ENCODE results near the gene CDKAL1.

Gene CDKAL1

DNA sequence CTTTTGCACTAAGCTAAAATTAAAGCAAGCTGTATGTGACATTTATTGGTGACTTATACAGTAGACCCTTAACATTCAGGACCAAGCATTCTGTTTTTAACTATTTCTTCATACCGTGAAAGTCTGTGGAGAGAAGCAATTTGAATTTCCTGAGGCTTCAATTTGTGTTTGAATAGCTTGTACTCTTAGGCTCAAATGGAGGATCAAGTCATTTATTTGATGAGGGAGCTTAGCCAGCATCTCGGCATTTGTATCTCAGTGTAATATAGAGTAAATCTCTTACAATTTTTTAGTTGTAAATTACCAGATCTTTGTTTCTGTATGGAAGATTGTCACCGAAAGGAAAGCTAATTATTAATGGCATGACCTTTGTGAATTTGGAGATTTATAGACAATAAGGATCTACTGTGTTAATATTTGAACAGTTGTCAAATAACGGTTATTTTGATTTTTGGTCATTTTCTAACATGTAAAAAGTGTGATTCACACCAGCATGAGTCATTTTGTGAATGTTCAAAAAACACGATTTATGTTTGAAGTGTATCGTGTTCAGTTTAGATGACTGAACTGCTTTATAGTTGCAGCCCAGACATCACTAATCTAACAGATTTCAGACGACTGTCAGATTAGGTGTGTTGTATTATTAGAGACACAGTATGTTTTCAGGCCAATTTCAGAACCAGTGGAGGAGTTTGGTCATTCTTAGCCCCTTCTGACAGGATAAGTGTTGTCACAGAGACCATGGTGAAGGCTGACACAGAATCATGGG, 332.9 kb downstream of the CDKAL1 start:
- H3K36me3 ChIP-seq (ENCODE audit: control insufficient read depth, insufficient read depth, low read length): no peaks in the 10 kb centered on the region
- no peak overlapping the region for H2BK120ac ChIP-seq (ENCODE audit: low read depth, low read length)
- peak overlapping the region; percentile 65 for H4K8ac ChIP-seq (ENCODE audit: low read depth, low read length)
- H4K5ac ChIP-seq (ENCODE audit: low read length): no peak overlapping the region
- H2BK15ac ChIP-seq (replicated peaks; ENCODE audit: low read depth): no peak overlapping the region
- H3K4ac ChIP-seq (ENCODE audit: low read depth, low read length): no peak overlapping the region
- H3K23ac ChIP-seq (ENCODE audit: low read length): no peak overlapping the region
- H3K18ac ChIP-seq (ENCODE audit: low read length): no peak overlapping the region
- peaks cover 6% of the 10 kb centered on the region for H3K4me1 ChIP-seq (ENCODE audit: control insufficient read depth, low read depth, low read length)
- no peaks in the 10 kb centered on the region for H3K27me3 ChIP-seq (ENCODE audit: insufficient read depth, low read length, poor library complexity)
- no peak overlapping the region for H3K4me2 ChIP-seq (ENCODE audit: low read length)
- no peaks in the 10 kb centered on the region for H3K79me2 ChIP-seq (ENCODE audit: control insufficient read depth, insufficient read depth, low read length)
- H2BK5ac ChIP-seq (ENCODE audit: low read length): no peak overlapping the region
- no peak for DNase-seq
- H3K79me1 ChIP-seq (ENCODE audit: low read length): no peaks in the 10 kb centered on the region
- H3K27ac ChIP-seq (ENCODE audit: low read depth, low read length): no peak overlapping the region
- no peak overlapping the region for H2AK5ac ChIP-seq (ENCODE audit: low read length)
- H3K4me3 ChIP-seq (ENCODE audit: low read length): no peak overlapping the region
- WGBS (ENCODE audit: extremely low coverage, insufficient coverage, low lambda C conversion rate): no CpG with 5 or more reads among the region's 7 CpGs
- no peak overlapping the region for H3K9ac ChIP-seq (ENCODE audit: low read length)
- no peak overlapping the region for H3K56ac ChIP-seq (ENCODE audit: low read length)

DNA sequence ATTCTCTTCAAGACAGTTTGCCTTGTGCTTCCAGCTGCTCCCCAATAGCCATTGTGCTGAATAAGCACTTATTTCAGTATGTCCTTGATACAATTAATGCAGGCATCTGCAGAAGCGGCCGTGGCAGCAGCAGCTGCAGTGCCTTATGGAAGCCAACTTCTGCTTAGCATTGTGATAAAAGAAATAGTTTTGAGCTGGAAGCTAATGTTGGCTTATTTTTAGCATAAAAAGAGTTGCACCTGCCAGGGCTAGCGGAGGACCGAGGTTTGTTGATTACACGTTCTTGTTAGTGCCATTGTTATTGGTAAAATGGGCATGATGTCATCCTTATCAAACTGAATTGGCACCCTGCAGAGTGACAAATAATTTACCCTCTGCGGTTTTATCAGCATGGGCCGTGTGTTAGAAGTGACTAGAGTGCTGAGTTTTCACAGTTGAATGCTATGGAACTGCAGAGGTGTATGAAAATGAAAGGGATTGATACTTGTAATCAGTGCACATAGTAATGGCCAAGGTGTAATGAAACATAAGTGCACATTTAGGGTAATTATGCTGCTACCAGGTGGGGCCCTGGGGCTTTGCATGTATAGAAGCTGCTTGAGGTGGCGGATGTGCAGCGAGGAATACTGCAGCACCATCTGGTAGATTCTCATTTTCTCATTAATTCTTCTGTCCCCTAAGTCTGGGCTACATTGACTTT, 334.3 kb downstream of the CDKAL1 start:
- Histone ChIP-seq H3K4me1 (ENCODE audit: control insufficient read depth, low read depth, low read length) (peaks cover 6% of the 10 kb centered on the region), H3K27ac (ENCODE audit: low read depth, low read length) (no peak overlapping the region)

DNA sequence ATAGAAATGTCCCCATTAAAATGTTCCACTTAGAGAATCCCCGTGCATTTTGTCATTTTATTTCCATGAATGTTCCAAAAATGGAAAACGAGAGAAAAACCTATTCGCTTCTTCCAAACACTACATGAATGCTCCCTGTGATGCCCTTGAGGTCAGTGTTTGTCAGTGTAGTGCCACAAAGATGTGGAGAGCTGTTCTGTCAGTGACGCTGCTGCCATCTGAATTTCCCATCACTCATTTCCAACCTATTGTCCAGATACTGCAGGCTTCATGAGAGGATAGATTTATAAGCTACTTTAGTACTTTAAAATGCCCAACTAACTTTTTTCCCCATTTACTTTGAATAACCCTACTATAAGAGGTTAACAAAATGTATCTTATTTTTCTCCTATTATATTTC, 335.8 kb downstream of the CDKAL1 start:
- H3K4me1 ChIP-seq (ENCODE audit: control insufficient read depth, low read depth, low read length): peaks cover 10% of the 10 kb centered on the region
- no CpG with 5 or more reads among the region's 4 CpGs for WGBS (ENCODE audit: extremely low coverage, insufficient coverage, low lambda C conversion rate)

More for the DNA sequence above, 334.3 kb downstream of the CDKAL1 start:
- Histone ChIP-seq H3K4me2 (ENCODE audit: low read length) (no peak overlapping the region), H2BK15ac (replicated peaks; ENCODE audit: low read depth) (no peak overlapping the region), H2BK120ac (ENCODE audit: low read depth, low read length) (no peak overlapping the region), H3K9ac (ENCODE audit: low read length) (no peak overlapping the region), H3K79me1 (ENCODE audit: low read length) (no peaks in the 10 kb centered on the region), H3K4me3 (ENCODE audit: low read length) (no peak overlapping the region), H3K79me2 (ENCODE audit: control insufficient read depth, insufficient read depth, low read length) (no peaks in the 10 kb centered on the region), H3K36me3 (ENCODE audit: control insufficient read depth, insufficient read depth, low read length) (no peaks in the 10 kb centered on the region), H3K18ac (ENCODE audit: low read length) (peak overlapping the region; percentile 20), H2BK5ac (ENCODE audit: low read length) (no peak overlapping the region), H3K27me3 (ENCODE audit: insufficient read depth, low read length, poor library complexity) (no peaks in the 10 kb centered on the region), H3K4ac (ENCODE audit: low read depth, low read length) (no peak overlapping the region), H4K5ac (ENCODE audit: low read length) (no peak overlapping the region), H2AK5ac (ENCODE audit: low read length) (no peak overlapping the region), H4K8ac (ENCODE audit: low read depth, low read length) (no peak overlapping the region), H3K56ac (ENCODE audit: low read length) (no peak overlapping the region), H3K23ac (ENCODE audit: low read length) (no peak overlapping the region)
- peak; percentile 90 for DNase-seq
- no CpG with 5 or more reads among the region's 9 CpGs for WGBS (ENCODE audit: extremely low coverage, insufficient coverage, low lambda C conversion rate)

DNA sequence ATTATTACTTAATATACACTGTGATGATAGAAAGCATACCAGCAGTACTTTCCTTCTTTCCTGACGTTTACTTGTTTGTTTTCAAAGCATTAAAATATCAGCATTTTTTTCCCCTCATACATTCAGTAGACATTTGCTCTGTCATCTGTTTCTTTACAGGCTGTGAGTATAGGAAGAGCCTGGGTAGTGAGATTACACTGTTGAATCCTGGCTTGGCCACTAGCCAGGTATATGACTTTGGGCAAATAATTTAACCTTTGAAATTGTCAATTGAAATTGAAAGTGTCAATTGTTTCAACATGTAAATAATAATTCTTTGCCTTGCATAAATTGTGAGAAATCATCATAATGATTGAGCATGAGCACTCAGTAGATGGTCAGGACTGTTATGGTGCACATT, 336.2 kb downstream of the CDKAL1 start:
- no peak overlapping the region for H2BK5ac ChIP-seq (ENCODE audit: low read length)
- H3K4me1 ChIP-seq (ENCODE audit: control insufficient read depth, low read depth, low read length): peaks cover 10% of the 10 kb centered on the region
- H3K79me2 ChIP-seq (ENCODE audit: control insufficient read depth, insufficient read depth, low read length): no peaks in the 10 kb centered on the region
- no peak overlapping the region for H3K4me2 ChIP-seq (ENCODE audit: low read length)
- H3K18ac ChIP-seq (ENCODE audit: low read length): no peak overlapping the region
- no peak overlapping the region for H3K56ac ChIP-seq (ENCODE audit: low read length)
- H4K5ac ChIP-seq (ENCODE audit: low read length): no peak overlapping the region
- H4K8ac ChIP-seq (ENCODE audit: low read depth, low read length): no peak overlapping the region
- H3K23ac ChIP-seq (ENCODE audit: low read length): no peak overlapping the region
- no peak overlapping the region for H3K27ac ChIP-seq (ENCODE audit: low read depth, low read length)
- no peaks in the 10 kb centered on the region for H3K79me1 ChIP-seq (ENCODE audit: low read length)
- H2BK15ac ChIP-seq (replicated peaks; ENCODE audit: low read depth): no peak overlapping the region
- H2BK120ac ChIP-seq (ENCODE audit: low read depth, low read length): no peak overlapping the region
- H3K36me3 ChIP-seq (ENCODE audit: control insufficient read depth, insufficient read depth, low read length): no peaks in the 10 kb centered on the region
- no CpG with 5 or more reads among the region's 1 CpG for WGBS (ENCODE audit: extremely low coverage, insufficient coverage, low lambda C conversion rate)
- H3K9ac ChIP-seq (ENCODE audit: low read length): no peak overlapping the region
- no peak for DNase-seq
- H3K27me3 ChIP-seq (ENCODE audit: insufficient read depth, low read length, poor library complexity): no peaks in the 10 kb centered on the region
- H3K4ac ChIP-seq (ENCODE audit: low read depth, low read length): no peak overlapping the region
- no peak overlapping the region for H2AK5ac ChIP-seq (ENCODE audit: low read length)
- no peak overlapping the region for H3K4me3 ChIP-seq (ENCODE audit: low read length)

More for the DNA sequence above, 335.8 kb downstream of the CDKAL1 start:
- Histone ChIP-seq H2BK15ac (replicated peaks; ENCODE audit: low read depth) (no peak overlapping the region), H2AK5ac (ENCODE audit: low read length) (no peak overlapping the region), H3K9ac (ENCODE audit: low read length) (no peak overlapping the region), H3K79me2 (ENCODE audit: control insufficient read depth, insufficient read depth, low read length) (no peaks in the 10 kb centered on the region), H3K23ac (ENCODE audit: low read length) (no peak overlapping the region), H3K27me3 (ENCODE audit: insufficient read depth, low read length, poor library complexity) (no peaks in the 10 kb centered on the region), H3K4me3 (ENCODE audit: low read length) (no peak overlapping the region), H3K18ac (ENCODE audit: low read length) (no peak overlapping the region), H3K4ac (ENCODE audit: low read depth, low read length) (no peak overlapping the region), H2BK120ac (ENCODE audit: low read depth, low read length) (no peak overlapping the region), H2BK5ac (ENCODE audit: low read length) (no peak overlapping the region), H3K27ac (ENCODE audit: low read depth, low read length) (no peak overlapping the region), H3K79me1 (ENCODE audit: low read length) (no peaks in the 10 kb centered on the region), H3K4me2 (ENCODE audit: low read length) (no peak overlapping the region), H3K56ac (ENCODE audit: low read length) (no peak overlapping the region), H4K8ac (ENCODE audit: low read depth, low read length) (no peak overlapping the region), H3K36me3 (ENCODE audit: control insufficient read depth, insufficient read depth, low read length) (no peaks in the 10 kb centered on the region), H4K5ac (ENCODE audit: low read length) (no peak overlapping the region)
- DNase-seq: no peak

DNA sequence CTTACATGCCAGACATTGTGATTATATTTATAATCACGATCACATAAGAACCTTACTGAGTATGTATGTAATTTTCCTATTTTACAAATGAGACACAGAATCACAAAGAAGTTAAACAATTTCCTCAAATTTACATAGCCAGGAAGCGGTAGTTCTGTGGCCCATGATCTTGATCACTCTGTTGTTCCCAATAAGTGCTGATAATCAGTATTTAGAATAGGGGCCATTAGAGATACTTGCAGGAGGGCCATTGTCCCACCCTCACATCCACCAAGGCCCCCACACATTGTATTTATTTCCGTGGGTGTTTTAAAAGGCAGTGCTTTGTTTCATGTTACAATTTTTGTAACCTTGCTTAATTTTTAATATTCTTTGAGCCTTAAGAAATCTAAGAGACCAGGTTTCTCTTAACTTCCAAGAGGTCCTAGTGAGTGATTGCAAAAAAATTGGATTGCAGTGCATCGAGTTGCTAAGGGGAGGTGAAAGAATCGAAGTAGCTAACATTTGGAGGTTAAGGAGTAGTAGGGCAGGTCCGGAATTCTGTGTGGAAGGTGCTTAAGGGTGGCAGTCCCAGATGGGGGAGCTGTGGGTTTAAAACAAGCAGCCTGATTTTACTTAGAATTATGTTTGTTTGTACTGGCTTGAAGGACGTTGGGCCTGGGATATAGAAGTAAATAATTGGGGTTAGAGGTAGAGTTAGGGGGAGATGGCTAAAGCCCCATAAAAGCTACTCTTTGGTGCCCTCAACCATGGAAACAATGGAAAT, 339.4 kb downstream of the CDKAL1 start:
- DNase-seq: peak; percentile 83
- Histone ChIP-seq H3K79me1 (ENCODE audit: low read length) (no peaks in the 10 kb centered on the region), H3K56ac (ENCODE audit: low read length) (peak overlapping the region; percentile 9), H2BK120ac (ENCODE audit: low read depth, low read length) (peak overlapping the region; percentile 15), H3K79me2 (ENCODE audit: control insufficient read depth, insufficient read depth, low read length) (no peaks in the 10 kb centered on the region), H3K23ac (ENCODE audit: low read length) (no peak overlapping the region), H2BK5ac (ENCODE audit: low read length) (peak overlapping the region; percentile 18), H4K5ac (ENCODE audit: low read length) (no peak overlapping the region), H3K27ac (ENCODE audit: low read depth, low read length) (peak overlapping the region; percentile 44), H3K4me2 (ENCODE audit: low read length) (no peak overlapping the region), H3K4me1 (ENCODE audit: control insufficient read depth, low read depth, low read length) (peaks cover 20% of the 10 kb centered on the region), H2AK5ac (ENCODE audit: low read length) (no peak overlapping the region), H3K27me3 (ENCODE audit: insufficient read depth, low read length, poor library complexity) (no peaks in the 10 kb centered on the region), H3K36me3 (ENCODE audit: control insufficient read depth, insufficient read depth, low read length) (no peaks in the 10 kb centered on the region), H2BK15ac (replicated peaks; ENCODE audit: low read depth) (no peak overlapping the region), H4K8ac (ENCODE audit: low read depth, low read length) (no peak overlapping the region), H3K18ac (ENCODE audit: low read length) (peak overlapping the region; percentile 25), H3K4me3 (ENCODE audit: low read length) (no peak overlapping the region), H3K4ac (ENCODE audit: low read depth, low read length) (peak overlapping the region; percentile 70), H3K9ac (ENCODE audit: low read length) (no peak overlapping the region)
- WGBS (ENCODE audit: extremely low coverage, insufficient coverage, low lambda C conversion rate): 100% methylated on average over 1 of the region's 7 CpGs
